Measurements from ENCODE around the gene RPL18A.

Gene RPL18A

DNA sequence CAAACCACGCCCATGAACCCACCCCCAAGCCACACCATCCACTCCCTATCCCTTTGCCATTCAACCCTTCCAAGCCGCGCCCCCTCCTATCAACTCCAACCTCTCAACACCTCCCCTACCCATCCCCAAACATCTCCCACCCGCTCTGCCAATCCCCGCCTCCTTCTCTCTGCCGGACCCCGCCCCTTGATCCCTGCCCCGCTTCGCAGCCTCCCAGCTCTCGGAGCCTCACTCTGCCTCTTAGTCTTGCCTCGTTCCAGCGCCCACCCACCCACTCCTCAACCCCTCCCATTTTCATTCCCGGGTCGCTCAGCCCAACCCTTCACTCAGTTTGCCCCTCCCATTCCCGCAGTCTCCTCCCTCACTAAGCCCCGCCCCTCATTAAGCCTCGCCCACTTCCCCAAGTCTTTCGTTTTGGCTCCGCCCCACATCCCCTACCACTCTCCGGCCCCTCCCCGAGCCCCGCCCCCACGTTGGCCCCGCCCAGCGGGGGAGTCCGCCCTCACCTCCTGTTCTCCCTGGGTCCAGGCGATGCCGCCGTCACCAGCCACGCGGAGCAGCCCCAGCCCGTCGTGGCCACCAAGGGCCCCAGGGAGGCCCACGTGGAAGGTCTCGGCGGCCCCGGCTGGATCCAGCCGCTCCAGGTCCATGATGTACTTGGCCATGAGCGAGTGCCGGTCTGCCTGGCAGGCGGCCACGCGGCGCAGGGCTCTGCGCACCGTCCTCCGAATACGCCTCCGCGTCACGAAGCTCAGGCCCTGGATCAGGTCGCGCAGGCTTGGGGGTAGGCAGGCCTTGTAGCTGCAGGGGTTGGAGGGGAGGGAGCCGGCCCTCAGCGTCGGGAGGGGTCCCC lies 17.7 kb upstream of the RPL18A start:
- peak; percentile 35 for DNase-seq

DNA sequence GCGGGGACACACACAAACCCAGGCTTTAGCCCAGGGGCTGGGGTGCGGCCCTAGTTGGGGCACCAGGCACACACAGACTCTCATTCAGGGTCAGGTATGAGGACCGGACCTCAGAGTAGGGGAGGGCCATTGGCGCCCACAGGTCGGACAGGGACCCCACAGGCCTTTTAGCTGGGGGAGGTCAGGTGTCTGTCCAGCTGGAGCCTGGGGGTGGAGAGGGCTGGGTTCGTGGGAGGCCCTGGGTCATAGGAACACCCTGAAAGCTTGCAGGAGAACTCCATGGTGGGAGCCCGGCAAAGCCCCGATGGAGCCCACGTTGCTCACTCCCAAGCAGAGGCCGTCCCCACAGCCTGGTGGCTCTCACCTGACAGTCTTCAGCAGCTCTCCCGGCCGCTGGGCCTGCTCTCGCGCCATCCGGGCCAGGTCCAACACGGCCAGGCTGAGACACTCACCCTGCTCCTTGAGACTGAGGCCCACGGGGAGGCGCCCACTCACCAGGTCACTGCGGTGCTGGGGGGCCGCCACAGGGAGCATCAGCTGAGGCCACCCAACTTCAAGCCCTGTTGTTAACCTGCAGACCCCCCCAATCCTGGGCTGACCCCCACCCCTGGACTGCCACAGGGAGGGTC lies 16.9 kb upstream of the RPL18A start:
- no peak for DNase-seq

DNA sequence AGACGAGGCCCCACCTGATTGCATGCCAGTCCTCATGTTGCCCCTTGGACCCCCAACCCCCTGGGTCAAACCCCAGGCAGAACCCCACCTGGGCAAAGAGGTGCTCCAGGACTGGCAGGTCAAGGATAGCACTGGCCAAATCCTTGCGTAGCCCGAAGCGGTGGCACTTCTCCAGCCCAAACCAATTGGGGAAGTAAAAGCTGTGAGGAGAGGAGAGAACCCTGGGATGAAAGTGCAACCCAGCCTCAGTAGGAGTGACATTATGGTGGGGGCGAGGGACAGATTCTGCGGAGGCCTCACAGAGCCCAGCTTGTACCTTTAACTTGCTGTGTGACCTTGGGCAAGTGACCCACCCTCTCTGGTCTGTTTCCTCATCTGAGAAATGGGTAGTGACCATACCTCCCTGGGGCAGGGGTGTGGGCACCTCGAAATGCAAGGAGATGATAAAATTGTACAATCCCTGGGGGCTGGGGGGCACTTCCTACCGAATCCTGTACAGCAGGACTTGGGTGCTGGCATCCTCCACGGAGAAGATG lies 16.4 kb upstream of the RPL18A start:
- DNase-seq = no peak

DNA sequence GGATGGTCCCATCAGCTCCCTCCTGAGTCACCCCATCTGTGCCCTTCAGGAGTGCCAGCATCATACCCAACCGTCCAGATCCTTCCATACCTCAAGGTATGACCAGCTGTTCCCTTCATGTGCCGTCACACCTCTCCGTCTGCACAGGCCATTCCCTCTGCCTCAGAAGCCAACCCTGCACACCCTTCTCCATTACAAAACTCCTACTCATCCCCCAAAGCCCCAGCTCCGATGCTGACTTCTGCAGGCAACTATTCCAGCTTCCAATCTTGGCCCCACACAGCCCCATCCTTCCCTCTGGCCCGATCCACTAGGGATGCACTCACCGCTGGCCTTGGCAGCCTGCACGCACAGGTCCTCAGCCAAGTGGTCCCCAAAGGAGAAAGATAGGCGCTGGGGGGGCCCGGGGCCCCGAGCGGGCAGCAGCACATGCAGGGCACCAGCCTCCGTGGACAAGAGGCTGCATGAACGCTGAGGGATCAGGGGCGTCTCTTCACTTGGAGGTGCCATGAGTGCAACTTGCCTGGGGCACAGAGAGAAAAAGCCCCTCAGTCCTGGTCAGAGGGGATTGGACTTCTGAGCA lies 15.7 kb upstream of the RPL18A start:
- no peak for DNase-seq

DNA sequence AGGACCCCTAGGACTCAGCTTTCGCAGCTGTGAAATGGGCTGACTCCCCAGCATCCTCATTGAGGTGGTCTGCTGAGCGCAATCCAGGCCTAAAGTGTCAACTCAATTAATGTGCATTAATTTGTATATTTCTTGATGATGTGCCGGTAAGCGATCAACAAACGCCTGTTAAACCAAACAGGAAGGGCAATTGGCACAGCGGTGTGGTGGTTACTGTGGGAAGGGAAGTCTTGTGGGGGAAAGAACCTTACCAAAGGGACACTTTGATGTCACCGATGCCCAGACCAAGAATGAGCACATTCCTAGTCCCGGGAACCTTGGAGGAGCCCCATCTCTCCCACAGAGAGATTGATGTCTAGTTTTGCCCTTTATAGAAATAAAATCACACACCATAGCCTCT lies 13.6 kb upstream of the RPL18A start:
- DNase-seq = no peak

DNA sequence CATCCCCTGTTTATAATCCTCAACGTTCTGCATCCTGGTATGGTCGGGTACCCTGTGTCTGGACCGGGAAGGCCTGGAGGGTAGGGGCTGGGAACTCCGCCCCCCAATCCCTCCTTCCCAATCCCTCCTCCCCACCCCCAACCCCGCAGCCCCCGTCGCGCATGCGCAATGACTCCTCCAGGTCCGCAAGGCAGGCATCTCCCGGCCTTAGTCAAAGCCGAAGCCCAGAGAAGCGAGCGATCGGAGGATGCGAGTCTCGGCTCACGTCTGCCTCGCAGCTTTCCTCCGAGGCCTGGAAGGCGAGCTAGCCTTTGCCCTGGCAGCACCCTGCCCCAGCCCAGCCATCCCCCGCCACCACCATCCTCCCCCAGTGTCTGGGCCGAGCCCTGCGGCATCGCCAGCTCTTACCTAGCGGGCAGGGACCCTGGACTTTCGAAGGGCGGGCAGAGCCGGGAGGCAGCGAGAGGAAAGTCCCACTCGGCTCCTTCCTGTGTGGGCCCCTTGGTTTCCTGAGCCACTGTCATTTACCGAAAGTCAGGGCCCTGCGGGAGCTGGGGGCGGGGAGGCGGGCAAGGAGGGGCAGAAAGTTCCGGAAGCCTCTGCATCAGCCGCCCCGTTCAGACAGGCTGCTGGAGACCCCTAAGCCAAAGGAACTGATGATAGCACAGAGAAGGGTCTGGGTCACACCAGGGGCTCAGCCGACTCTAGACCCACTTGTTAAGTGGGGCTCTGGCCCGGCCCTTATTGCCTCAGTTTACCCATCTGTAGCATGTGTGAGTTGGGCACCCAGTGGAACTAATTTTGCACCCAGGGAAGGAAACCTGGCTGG lies 12.0 kb upstream of the RPL18A start, which contains the start of gene JAK3:
TSS of gene JAK3 (minus strand) at position 445 of the 829 bp plus-strand sequence. CDS start 3,565 bp downstream, outside the sequence.
- DNase-seq = no peak

- DNase-seq = no peak
These were observed 11.0 kb upstream of the RPL18A start for GRCh38 chr19:17848595-17849292.

DNA sequence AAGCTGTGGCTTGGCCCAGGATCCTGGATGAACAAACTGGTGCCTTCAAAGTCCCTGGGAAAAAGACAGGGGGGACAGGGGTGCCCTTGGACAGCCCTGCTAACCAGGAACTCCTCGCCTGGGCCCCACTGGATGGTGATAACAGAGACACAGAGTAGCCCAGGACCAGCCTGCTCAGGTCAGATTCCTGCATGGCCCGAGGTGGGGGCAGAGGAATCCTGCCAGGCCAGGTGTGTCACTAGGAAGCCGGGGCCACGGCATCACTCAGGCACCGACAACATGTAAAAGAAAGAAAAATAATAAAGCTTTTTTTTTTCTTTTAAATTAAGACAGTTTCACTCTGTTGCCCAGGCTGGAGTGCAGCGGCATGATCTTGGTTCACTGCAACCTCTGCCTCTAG lies 5.6 kb upstream of the RPL18A start:
- DNase-seq = no peak

DNA sequence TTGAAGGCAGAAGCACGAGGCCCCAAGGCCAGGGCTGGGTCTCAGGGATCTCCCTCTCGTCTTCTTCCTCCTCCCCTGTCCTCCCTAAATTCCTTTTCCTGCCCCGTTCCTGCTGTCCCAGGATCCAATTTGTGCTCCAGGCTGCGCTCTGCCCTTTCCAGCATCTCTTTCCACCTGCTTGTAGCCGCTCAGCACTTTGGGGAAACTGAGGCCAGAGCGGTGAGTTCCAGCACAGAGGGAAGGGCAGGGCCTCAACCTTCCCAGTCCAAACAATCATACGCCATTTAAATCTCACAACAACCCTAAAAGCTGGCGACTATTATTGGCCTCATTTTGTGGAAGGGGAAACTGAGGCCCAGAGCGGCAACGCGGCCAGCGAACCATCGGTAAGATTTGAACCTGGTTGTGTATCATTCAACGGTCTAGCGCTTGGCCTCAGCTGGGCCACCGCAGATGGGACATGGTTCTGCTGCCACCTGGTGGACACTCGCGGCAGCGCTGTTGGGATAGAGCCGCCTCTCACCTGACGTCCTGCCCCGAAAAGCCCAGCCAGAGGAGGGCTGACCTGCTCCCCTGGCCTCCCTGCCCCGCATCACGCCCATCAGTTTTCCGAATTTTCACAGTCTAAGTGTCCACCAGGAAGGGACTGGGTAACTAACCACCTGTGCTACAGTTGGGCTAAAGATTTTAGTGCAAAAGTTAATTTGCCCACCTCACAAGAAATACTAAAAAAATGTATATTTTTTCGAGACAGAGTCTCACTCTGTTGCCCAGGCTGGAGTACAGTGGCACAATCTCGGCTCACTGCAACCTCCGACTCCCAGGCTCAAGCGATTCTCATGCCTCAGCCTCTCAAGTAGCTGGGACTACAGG lies 4.2 kb upstream of the RPL18A start:
- DNase-seq = peak; percentile 90

DNA sequence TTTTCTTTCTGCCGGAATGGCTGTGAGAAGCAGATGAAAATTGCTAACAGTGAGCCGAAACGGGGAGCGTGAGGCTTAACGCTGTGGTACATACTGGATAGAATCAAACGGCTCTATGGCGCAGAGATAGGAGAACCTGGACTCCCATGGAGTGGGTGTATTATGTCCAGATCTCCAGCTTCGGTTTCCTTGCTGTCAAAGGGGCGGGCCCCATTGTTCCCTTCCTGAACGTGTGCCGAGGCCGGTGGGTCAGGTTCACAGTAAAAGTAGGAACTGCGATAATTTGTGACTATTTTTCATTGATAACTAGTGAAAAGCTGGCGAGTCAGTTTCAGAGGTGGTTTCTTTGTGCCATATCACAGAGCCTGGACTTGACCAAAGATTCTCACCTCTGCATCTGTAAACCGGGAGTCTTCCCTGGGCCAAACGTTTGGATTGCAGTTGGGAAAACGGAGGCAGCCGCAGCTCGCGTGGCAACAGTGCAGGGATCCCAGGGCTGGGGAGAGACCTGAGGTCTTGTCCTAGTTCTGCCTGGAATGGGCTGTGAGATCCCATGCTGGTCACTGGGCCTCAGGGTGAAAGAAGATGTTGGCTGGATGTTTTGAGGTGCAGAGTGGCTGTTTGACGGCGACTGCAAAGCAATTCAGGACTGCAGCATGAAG lies 752 bp downstream of the RPL18A start:
- no peak for DNase-seq

GRCh38 chr19:17860993-17861360 lies 1.3 kb downstream of the RPL18A start:
- DNase-seq = no peak

- no peak for DNase-seq
These were observed 2.1 kb downstream of the RPL18A start for GRCh38 chr19:17861542-17862402.

DNA sequence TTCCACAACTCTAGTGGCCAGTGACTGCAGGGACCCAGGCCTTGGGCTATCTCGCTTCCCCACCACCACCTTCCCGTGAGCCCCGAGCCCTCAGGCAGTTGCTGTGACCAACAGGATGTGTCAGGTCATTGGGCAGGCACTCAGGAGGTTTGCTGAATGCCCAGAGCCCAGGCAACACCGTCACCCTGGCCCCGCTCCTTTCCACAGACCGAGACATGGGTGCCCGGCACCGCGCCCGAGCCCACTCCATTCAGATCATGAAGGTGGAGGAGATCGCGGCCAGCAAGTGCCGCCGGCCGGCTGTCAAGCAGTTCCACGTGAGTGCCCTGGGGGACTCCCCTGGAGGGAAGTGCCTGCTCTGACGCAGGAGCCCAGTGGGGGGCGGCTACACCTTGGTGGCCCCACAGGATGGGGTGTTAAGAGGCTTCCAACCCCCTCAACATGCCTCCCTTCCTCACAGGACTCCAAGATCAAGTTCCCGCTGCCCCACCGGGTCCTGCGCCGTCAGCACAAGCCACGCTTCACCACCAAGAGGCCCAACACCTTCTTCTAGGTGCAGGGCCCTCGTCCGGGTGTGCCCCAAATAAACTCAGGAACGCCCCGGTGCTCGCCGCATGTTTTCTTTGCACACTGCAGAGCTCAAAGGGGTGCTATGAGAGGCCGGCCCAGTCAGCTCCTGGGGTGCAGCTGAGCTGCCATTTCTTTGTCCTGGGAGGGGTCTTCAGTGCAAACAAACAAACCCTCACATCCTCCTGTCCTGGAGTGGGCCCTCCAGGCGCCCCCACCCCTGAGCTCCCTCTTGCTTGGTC lies 3.2 kb downstream of the RPL18A start:
- DNase-seq = no peak

DNA sequence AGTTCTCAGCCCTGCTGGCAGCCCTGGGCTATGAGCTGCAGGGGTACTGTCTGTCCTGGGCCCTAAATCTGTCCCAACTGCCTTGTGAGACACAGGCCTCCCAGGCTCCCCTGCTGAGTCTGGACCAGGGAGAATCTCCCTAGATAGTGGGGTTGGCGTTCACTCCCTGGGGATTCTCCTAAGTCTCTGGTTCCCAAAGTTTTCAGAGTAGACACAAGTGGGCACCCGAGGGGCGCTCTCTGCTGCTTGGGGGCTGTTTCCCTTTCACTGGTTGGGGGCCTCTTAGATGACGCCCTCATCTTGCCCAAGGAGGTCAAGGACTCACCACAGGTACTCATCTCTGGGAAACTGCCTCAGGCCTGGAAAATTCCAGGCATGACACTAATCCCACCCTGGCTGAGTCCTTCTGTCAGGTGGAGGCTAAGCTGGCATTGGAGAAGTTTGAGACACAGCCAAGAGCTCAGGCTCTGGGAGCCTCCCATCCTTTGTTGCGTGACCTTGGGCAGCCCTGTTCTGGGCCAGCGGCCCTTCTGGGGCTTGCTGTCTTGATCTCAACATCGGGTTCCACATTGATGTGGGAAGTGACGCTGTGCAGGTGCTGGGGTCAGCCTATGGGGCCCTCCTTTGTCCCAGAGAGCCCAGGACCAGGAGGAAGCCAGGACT lies 3.9 kb downstream of the RPL18A start:
- DNase-seq = no peak

- no peak for DNase-seq
These were observed 5.9 kb downstream of the RPL18A start for GRCh38 chr19:17865364-17866311.

DNA sequence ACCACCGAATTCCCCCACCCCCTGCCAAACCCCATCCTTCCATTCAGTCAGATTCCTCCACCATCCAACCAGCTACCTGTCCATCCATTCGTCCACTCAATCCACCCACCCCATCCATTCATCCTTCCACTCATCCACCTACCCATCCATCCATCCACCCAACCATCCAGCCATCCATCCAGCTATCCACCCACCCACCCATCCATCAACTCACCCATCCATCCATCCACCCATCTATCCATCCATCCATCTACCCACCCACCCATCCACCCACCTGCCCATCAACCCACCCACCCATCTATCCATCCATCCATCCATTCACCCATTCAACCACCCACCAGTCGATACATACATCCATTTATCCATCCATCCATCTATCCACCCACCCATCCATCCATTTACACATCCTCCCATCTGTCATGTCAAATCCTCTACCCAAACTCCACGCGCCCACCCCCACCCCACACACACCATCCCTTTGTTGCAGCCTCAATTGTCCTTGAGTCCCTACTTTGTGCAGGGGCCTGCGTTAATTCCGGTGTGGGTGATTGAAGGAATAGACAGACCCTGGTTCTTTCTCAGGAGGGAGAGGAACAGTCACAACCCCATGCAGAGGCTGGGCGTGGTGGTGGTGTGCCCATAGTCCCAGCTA lies 6.7 kb downstream of the RPL18A start:
- DNase-seq = no peak
